Measurements from ENCODE around the gene C14orf132. TPM values are rescaled to one million over a fixed set of nuclear protein-coding genes. Genes with fewer than 3 reads are reported as not detected.

C14orf132 gene
- total RNA-seq, 4 donors from 2014 or later, result 28.3 to 78.3 (median 59.2) TPM

DNA sequence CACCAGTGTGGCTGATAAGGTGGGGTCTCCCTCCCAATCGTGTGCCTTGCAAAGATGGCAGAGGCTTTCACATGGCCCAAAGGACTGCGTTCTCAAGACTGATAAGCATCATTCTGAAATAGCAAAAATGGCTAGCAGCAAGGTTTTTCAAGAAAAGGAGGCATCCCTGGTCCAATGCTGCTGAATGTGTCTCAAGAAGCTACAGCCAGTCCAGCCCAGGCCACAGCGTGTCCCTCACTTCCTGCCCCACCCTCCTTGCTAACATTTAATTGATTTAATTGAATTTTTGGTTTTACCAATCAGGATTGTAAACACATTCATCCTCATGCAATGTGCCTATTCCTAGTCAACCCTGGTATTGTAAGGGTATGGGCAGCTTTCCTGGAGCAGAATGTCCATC lies 55.9 kb downstream of the C14orf132 start:
- Histone ChIP-seq H3K4me3 (no peak overlapping the region), H3K4me1 (peaks cover 10 to 29% (median 24%) of the 10 kb centered on the region in 4 donors), H3K36me3 (no peaks in the 10 kb centered on the region), H3K27ac (replicated peaks in 1 of 4) (no peak overlapping the region), H3K9me3 (no peaks in the 10 kb centered on the region), H3K27me3 (peaks cover 0 to 24% (median 0%) of the 10 kb centered on the region in 4 donors)
- 91% methylated on average over 3 of the region's 3 CpGs for WGBS
- intact Hi-C loops (cut with DNase I), result loop anchor here (10.0 kb wide), 1 partner anchor 530 kb away; no protein-coding TSS in a partner anchor
- TF ChIP-seq EP300 (IDR thresholded peaks at IDR 0.05) (no peak), POLR2AphosphoS5 (IDR thresholded peaks at IDR 0.05) (no peak), POLR2A (IDR thresholded peaks at IDR 0.05; ENCODE audit: low read depth) (no peak)
- TF ChIP-seq, protein P1, sequence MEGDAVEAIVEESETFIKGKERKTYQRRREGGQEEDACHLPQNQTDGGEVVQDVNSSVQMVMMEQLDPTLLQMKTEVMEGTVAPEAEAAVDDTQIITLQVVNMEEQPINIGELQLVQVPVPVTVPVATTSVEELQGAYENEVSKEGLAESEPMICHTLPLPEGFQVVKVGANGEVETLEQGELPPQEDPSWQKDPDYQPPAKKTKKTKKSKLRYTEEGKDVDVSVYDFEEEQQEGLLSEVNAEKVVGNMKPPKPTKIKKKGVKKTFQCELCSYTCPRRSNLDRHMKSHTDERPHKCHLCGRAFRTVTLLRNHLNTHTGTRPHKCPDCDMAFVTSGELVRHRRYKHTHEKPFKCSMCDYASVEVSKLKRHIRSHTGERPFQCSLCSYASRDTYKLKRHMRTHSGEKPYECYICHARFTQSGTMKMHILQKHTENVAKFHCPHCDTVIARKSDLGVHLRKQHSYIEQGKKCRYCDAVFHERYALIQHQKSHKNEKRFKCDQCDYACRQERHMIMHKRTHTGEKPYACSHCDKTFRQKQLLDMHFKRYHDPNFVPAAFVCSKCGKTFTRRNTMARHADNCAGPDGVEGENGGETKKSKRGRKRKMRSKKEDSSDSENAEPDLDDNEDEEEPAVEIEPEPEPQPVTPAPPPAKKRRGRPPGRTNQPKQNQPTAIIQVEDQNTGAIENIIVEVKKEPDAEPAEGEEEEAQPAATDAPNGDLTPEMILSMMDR (IDR thresholded peaks at IDR 0.05), result no peak
- no peak for DNase-seq (ENCODE audit: extremely low spot score)

DNA sequence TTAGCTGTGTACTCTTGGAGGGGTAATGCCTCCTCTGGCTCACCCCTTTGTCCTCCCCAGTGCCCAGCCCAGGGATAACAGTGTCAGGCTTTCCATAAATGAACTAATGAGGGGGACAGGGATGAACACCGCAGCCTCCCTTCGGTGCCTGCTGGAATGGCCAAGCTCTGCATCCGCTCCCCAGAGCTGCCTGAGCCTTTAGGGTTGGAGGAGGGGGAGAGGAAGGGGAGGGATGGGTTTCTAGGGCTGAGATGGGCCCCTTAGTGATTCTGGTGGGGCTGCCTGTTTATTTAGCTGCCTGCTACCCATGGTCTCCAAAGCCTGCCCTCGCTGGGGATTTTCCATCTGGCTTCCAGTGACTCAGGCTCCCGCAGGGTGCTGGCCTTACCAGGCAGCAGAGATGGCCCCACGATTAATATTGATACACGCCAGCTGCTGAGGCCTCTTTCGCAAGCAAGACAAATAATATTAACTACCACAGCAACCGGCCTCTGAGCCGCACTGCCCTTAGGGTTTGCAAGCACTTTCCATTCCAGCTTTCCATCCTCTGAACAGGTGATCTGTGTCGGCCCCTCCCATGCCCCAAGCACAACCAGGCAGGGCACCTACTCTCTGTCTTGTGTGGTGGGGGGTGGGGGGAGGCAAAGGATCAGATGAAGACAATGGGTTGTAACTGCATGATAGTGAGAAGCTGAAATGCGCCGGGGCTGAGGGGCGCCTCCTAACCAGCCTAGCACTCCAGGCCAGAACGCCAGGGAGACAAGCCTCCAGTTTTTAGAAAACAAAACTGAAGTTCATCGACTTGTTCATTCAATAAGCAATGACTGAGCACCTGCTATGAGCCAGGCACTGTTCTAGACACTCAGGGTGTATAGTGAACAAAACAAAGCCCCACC lies 56.7 kb downstream of the C14orf132 start:
- Histone ChIP-seq H3K4me3 (no peak overlapping the region), H3K9me3 (no peaks in the 10 kb centered on the region), H3K27ac (replicated peaks in 1 of 4) (no peak overlapping the region), H3K36me3 (no peaks in the 10 kb centered on the region), H3K27me3 (peaks cover 0 to 24% (median 0%) of the 10 kb centered on the region in 4 donors), H3K4me1 (peaks cover 6 to 26% (median 23%) of the 10 kb centered on the region in 4 donors)
- TF ChIP-seq, protein P1 (IDR thresholded peaks at IDR 0.05), result no peak
- TF ChIP-seq POLR2A (IDR thresholded peaks at IDR 0.05; ENCODE audit: low read depth), result no peak
- TF ChIP-seq POLR2AphosphoS5 (IDR thresholded peaks at IDR 0.05), result no peak
- TF ChIP-seq EP300 (IDR thresholded peaks at IDR 0.05), result no peak
- DNase-seq (ENCODE audit: extremely low spot score), result no peak
- 46% methylated on average over 7 of the region's 16 CpGs for WGBS
- intact Hi-C loops (cut with DNase I), result loop anchor here (10.0 kb wide), 1 partner anchor 531 kb away; no protein-coding TSS in a partner anchor

DNA sequence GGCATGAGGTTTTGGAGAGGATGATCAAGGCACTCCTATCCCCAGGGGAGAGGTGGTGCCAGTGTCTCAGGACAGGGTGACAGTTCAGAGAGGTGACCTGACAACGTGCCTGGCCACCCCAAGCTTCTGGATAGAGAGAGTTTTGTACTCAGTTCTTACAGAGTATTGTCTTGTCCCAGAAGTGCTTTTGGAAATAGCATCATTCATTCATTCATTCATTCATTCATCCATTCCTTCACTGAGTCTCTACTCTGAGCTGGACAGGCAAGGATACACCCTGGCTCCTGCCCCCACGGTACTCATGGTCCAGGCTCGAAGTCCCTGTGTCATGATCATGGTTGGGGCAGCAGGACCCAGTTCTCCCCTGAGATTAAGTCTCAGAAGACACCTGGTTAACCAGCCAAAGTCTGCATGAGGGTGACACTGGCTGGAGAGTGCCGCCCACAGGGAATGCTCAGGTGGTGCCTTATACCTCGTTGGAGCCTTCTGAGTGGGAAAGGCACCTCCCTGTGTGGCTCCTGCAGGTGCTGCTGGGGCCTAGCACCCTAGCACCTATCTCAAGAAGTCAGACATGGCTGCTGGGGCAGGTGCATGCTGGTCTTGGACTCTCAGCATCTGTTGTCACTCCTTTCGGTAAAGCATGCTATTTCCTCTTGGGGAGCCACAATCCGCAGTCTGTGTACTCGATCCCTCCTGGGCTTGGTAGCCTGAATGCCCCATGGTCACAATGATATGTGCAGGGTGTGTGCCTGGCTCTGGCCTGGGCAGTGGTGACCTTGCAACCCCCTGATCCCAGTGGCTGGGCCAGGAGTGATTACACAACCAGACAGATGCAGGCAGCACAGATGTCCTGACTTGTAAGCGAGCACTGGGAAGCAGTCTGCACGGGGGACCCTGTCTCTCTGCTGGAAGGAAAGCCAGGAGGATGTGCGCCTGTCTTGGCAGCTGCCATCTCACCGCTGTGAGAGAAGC lies 57.8 kb downstream of the C14orf132 start:
- intact Hi-C loops (cut with DNase I), result loop anchor here (10.0 kb wide), 1 partner anchor 532 kb away; no protein-coding TSS in a partner anchor
- no peak overlapping the region for H3K4me3 ChIP-seq
- H3K4me1 ChIP-seq, result peaks cover 0 to 28% (median 18%) of the 10 kb centered on the region in 4 donors
- H3K36me3 ChIP-seq, result no peaks in the 10 kb centered on the region
- 45% methylated on average over 3 of the region's 12 CpGs for WGBS
- H3K9me3 ChIP-seq, result no peaks in the 10 kb centered on the region
- DNase-seq (ENCODE audit: extremely low spot score), result no peak
- H3K27me3 ChIP-seq, result peaks cover 0 to 24% (median 0%) of the 10 kb centered on the region in 4 donors
- TF ChIP-seq POLR2A (IDR thresholded peaks at IDR 0.05; ENCODE audit: low read depth) (no peak), EP300 (IDR thresholded peaks at IDR 0.05) (no peak), POLR2AphosphoS5 (IDR thresholded peaks at IDR 0.05) (no peak)
- TF ChIP-seq, protein P1 (IDR thresholded peaks at IDR 0.05), result no peak
- H3K27ac ChIP-seq (replicated peaks in 1 of 4), result no peak overlapping the region

DNA sequence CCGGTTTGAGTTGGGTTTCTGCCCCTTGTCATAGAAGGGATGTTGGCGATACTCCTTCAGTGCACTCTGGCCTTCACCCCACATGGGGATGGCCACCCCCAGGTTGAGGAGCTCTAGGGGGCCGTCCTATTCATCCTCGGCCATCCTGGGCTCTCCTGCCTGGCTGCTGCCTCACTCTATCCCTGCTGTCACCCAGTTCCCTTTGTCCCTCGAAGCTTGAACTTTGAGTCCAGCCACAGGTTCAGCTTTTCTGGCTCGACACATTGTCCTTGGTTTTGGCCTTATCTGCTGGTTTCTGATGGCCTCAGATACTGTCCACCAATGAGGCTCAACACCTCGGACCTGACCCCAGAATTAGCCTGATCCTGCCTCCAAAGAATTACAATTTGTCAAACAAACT lies 58.6 kb downstream of the C14orf132 start:
- no peaks in the 10 kb centered on the region for H3K36me3 ChIP-seq
- intact Hi-C loops (cut with DNase I), result loop anchor here (2.0 to 10.0 kb wide), 2 partner anchors 99 to 533 kb away; no protein-coding TSS in a partner anchor
- peaks cover 0 to 24% (median 0%) of the 10 kb centered on the region in 4 donors for H3K27me3 ChIP-seq
- peaks cover 0 to 28% (median 18%) of the 10 kb centered on the region in 4 donors for H3K4me1 ChIP-seq
- no peak for DNase-seq (ENCODE audit: extremely low spot score)
- 80% methylated on average over 6 of the region's 7 CpGs for WGBS
- no peak overlapping the region for H3K27ac ChIP-seq (replicated peaks in 1 of 4)
- H3K4me3 ChIP-seq, result no peak overlapping the region
- TF ChIP-seq POLR2A (IDR thresholded peaks at IDR 0.05; ENCODE audit: low read depth) (no peak), POLR2AphosphoS5 (IDR thresholded peaks at IDR 0.05) (no peak), EP300 (IDR thresholded peaks at IDR 0.05) (no peak)
- TF ChIP-seq, protein P1 (IDR thresholded peaks at IDR 0.05), result no peak
- H3K9me3 ChIP-seq, result no peaks in the 10 kb centered on the region

Data from esophagus muscularis mucosa (tissue), 4 donors.